SK-N-SH (cell line): ENCODE data around the gene PXMP4. TPM values are rescaled to one million over a fixed set of nuclear protein-coding genes. Genes with fewer than 3 reads are reported as not detected.

Source experiments
- CTCF ChIA-PET: fragments of 300-600, 350-600 bp; formaldehyde crosslinking; extraction: SDS; loops from one replicate; lab custom pipeline; 2021; lab: Yijun Ruan, JAX
- POLR2A ChIA-PET: fragments of 350-600 bp; sonication (Branson Sonifier 250); formaldehyde crosslinking; extraction: SDS; loops from one replicate; lab custom pipeline; 2020; ENCODE audit warnings: antibody characterized with exemption, inconsistent platforms; lab: Yijun Ruan, JAX
- DNase-seq: peaks from one replicate; pipeline ENCODE4 v3.0.0; 2012
- H2AFZ ChIP-seq: fragments of 200-600 bp; sonication (generic); 2 replicates; pipeline ENCODE4 v1.8.1; 2016; ENCODE audit warnings: antibody characterized with exemption, mild to moderate bottlenecking, low read depth
- H3F3A ChIP-seq: fragments of 200-600 bp; sonication (generic); replicated peaks from 2 replicates; pipeline ENCODE3; 2016; ENCODE audit warnings: antibody characterized with exemption, mild to moderate bottlenecking; ENCODE audit not compliant: insufficient read depth
- H3K27ac ChIP-seq, 2 experiments: fragments of 200-500 bp in 1 of 2; fragments of 200-600 bp in 1 of 2; sonication (Bioruptor generic) in 1 of 2; sonication (generic), shearing (Covaris generic) in 1 of 2; 2 replicates each; pipeline versions ENCODE4 v1.5.1 to v1.6.1; 2014 to 2016; ENCODE audit warnings: low read depth in 2 of 2, inconsistent platforms in 1 of 2, low read length in 1 of 2, mild to moderate bottlenecking in 1 of 2, mixed read lengths in 1 of 2
- H3K27me3 ChIP-seq: fragments of 200-600 bp; sonication (generic), shearing (Covaris generic); 2 replicates; pipeline ENCODE4 v1.6.1; 2016; ENCODE audit warnings: mixed run types; ENCODE audit not compliant: insufficient read depth
- H3K36me3 ChIP-seq, 2 experiments: fragments of 200-500 bp in 1 of 2; fragments of 200-600 bp in 1 of 2; sonication (Bioruptor generic) in 1 of 2; sonication (generic) in 1 of 2; replicated peaks in 1 of 2; 2 replicates each; pipeline versions ENCODE3 to v1.5.1; 2014 to 2016; ENCODE audit warnings: low read length in 1 of 2, mild to moderate bottlenecking in 1 of 2; ENCODE audit not compliant: insufficient read depth in 2 of 2, control insufficient read depth in 1 of 2
- H3K4me1 ChIP-seq, 2 experiments: fragments of 200-500 bp in 1 of 2; fragments of 200-600 bp in 1 of 2; sonication (Bioruptor generic) in 1 of 2; sonication (generic), shearing (Covaris generic) in 1 of 2; 2 replicates each; pipeline versions ENCODE4 v1.5.1 to v1.6.1; 2014 to 2016; ENCODE audit warnings: low read depth in 1 of 2, low read length in 1 of 2, mixed run types in 1 of 2; ENCODE audit not compliant: insufficient read depth in 2 of 2, control insufficient read depth in 1 of 2
- H3K4me2 ChIP-seq: fragments of 200-600 bp; sonication (generic), shearing (Covaris generic); 2 replicates; pipeline ENCODE4 v1.6.1; 2017; ENCODE audit warnings: mixed run types
- H3K4me3 ChIP-seq, 2 experiments: fragments of 200-500 bp in 1 of 2; fragments of 200-600 bp in 1 of 2; sonication (Bioruptor generic) in 1 of 2; sonication (generic), shearing (Covaris generic) in 1 of 2; 2 replicates each; pipeline versions ENCODE4 v1.5.1 to v1.8.1; 2014 to 2016; ENCODE audit warnings: low read depth in 2 of 2, inconsistent platforms in 1 of 2, low read length in 1 of 2, mild to moderate bottlenecking in 1 of 2, mixed read lengths in 1 of 2, moderate library complexity in 1 of 2
- H3K79me2 ChIP-seq: fragments of 200-600 bp; sonication (generic); 2 replicates; pipeline ENCODE4 v1.8.1; 2017; ENCODE audit warnings: mild to moderate bottlenecking; ENCODE audit not compliant: insufficient read depth
- H3K9ac ChIP-seq: fragments of 200-600 bp; sonication (generic); 2 replicates; pipeline ENCODE4 v1.6.1; 2017; ENCODE audit warnings: mixed run types
- H3K9me2 ChIP-seq: fragments of 200-600 bp; sonication (generic); 2 replicates; pipeline ENCODE4 v1.6.1; 2017; ENCODE audit warnings: mixed run types
- H3K9me3 ChIP-seq: fragments of 200-600 bp; sonication (generic); 2 replicates; pipeline ENCODE4 v1.6.1; 2017; ENCODE audit warnings: mixed run types, mild to moderate bottlenecking, moderate library complexity
- H4K20me1 ChIP-seq: fragments of 200-600 bp; sonication (generic); 2 replicates; pipeline ENCODE4 v1.6.1; 2017; ENCODE audit warnings: mild to moderate bottlenecking, mixed run types; ENCODE audit not compliant: insufficient read depth
- CHD2 ChIP-seq: fragments of 150-350 bp; IDR thresholded peaks from 2 replicates; pipeline ENCODE4 v1.6.1; 2018; ENCODE audit warnings: low read length; ENCODE audit not compliant: partially characterized antibody
- EP300 ChIP-seq, 2 experiments: IDR thresholded peaks; 2 replicates each; pipeline versions ENCODE4 v1.4.0 to v1.6.1; 2012; ENCODE audit warnings: borderline replicate concordance in 1 of 2, low read depth in 1 of 2, low read length in 1 of 2
- FOSL2 ChIP-seq: IDR thresholded peaks from 2 replicates; pipeline ENCODE4 v1.4.0; 2012; ENCODE audit warnings: low read depth, mild to moderate bottlenecking, moderate library complexity, borderline replicate concordance
- FOXJ3 ChIP-seq: sonication (generic); formaldehyde crosslinking; IDR thresholded peaks from 2 replicates; pipeline ENCODE4 v1.5.1; 2020; ENCODE audit warnings: mild to moderate bottlenecking, missing genetic modification reagents
- FOXM1 ChIP-seq: IDR thresholded peaks from 2 replicates; pipeline ENCODE4 v1.4.0; 2012; ENCODE audit warnings: low read depth, mild to moderate bottlenecking
- IRF3 ChIP-seq: fragments of 150-350 bp; IDR thresholded peaks from 2 replicates; pipeline ENCODE4 v1.6.1; 2016; ENCODE audit warnings: mild to moderate bottlenecking, low read depth, low read length
- JUND ChIP-seq: IDR thresholded peaks from 2 replicates; pipeline ENCODE4 v1.4.0; 2012
- MEF2A ChIP-seq: IDR thresholded peaks from 2 replicates; pipeline ENCODE4 v1.4.0; 2012; ENCODE audit warnings: low read depth, borderline replicate concordance
- MXI1 ChIP-seq: IDR thresholded peaks from 2 replicates; pipeline ENCODE4 v1.6.1; 2012; ENCODE audit warnings: mild to moderate bottlenecking, low read depth, low read length, improper control_type of control experiment
- PBX3 ChIP-seq: IDR thresholded peaks from 2 replicates; pipeline ENCODE4; 2012
- POLR2AphosphoS5 ChIP-seq: IDR thresholded peaks from 2 replicates; pipeline ENCODE4 v1.6.1; 2012; ENCODE audit warnings: low read depth, low read length
- RAD21 ChIP-seq: IDR thresholded peaks from 2 replicates; pipeline ENCODE4 v1.6.1; 2012; ENCODE audit warnings: mild to moderate bottlenecking, low read length
- RFX5 ChIP-seq: IDR thresholded peaks from 2 replicates; pipeline ENCODE4 v1.6.1; 2012; ENCODE audit warnings: mild to moderate bottlenecking, improper control_type of control experiment, low read length
- SIN3A ChIP-seq: IDR thresholded peaks from 2 replicates; pipeline ENCODE4 v1.6.1; 2012; ENCODE audit warnings: low read depth, mild to moderate bottlenecking, low read length, moderate library complexity, borderline replicate concordance
- USF1 ChIP-seq: IDR thresholded peaks from 2 replicates; pipeline ENCODE4 v1.4.0; 2012; ENCODE audit warnings: low read depth, borderline replicate concordance
- YY1 ChIP-seq: IDR thresholded peaks from 2 replicates; pipeline ENCODE4 v1.4.0; 2012; ENCODE audit warnings: low read depth, mild to moderate bottlenecking
- ZBTB33 ChIP-seq: IDR thresholded peaks from 2 replicates; pipeline ENCODE4 v1.4.0; 2012; ENCODE audit warnings: low read depth, borderline replicate concordance
- WGBS: methylation state at CpG from one replicate; pipeline ENCODE4 v1.1.6; 2017; ENCODE audit warnings: low lambda C conversion rate; 5-methylcytosine and 5-hydroxymethylcytosine counted together
- polyA plus RNA-seq, 3 experiments: library from polyadenylated mRNA; depleted of rRNA; stranded (reverse); fragments of >200 nt; gene quantifications; 2 replicates each; pipeline ENCODE4 v1.2.3, GENCODE V29; 2012

PXMP4 gene
- polyA plus RNA-seq, 1 of the 3 experiments (the other 2 are of a cell fraction): 5.6 TPM

- Histone ChIP-seq H3K4me3 (no peak overlapping the region), H3K9me2 (no peaks in the 10 kb centered on the region), H3K27ac (no peak overlapping the region), H4K20me1 (no peaks in the 10 kb centered on the region), H2AFZ (no peak overlapping the region), H3K79me2 (no peaks in the 10 kb centered on the region), H3K4me1 (no peaks in the 10 kb centered on the region), H3K9me3 (no peaks in the 10 kb centered on the region), H3K4me2 (no peak overlapping the region), H3K27me3 (no peaks in the 10 kb centered on the region), H3K9ac (no peak overlapping the region), H3F3A (no peaks in the 10 kb centered on the region), H3K36me3 (peaks cover 8% of the 10 kb centered on the region in 2 experiments)
- DNase-seq: no peak
- 97% methylated on average over 5 of the region's 5 CpGs for WGBS
- ChIA-PET CTCF (interaction anchor here (0.9 to 2.2 kb wide), 4 partner anchors 9 to 376 kb away, joined by 3 to 6 read pairs (median 3); no protein-coding TSS in a partner anchor), POLR2A (no interaction called here)
- no peak for TF ChIP-seq ZBTB33
- TF ChIP-seq FOXM1: no peak
- no peak for TF ChIP-seq EP300 (IDR thresholded peaks at IDR 0.05; ENCODE audit: borderline replicate concordance in 1 of 2, low read depth in 1 of 2, low read length in 1 of 2)
- TF ChIP-seq RAD21: no peak
- no peak for TF ChIP-seq MEF2A
- TF ChIP-seq YY1: no peak
Measured at GRCh38 chr20:33753763-33754162, 33.7 kb upstream of the PXMP4 start.

GRCh38 chr20:33753143-33753542, 33.0 kb upstream of the PXMP4 start:
- POLR2A ChIA-PET: no interaction called here
- CTCF ChIA-PET: interaction anchor here (0.9 to 2.2 kb wide), 4 partner anchors 10 to 377 kb away, joined by 3 to 6 read pairs (median 3); no protein-coding TSS in a partner anchor
- Histone ChIP-seq H3K36me3 (peaks cover 8% of the 10 kb centered on the region in 2 experiments), H3K4me1 (no peaks in the 10 kb centered on the region), H3K9me2 (no peaks in the 10 kb centered on the region), H4K20me1 (no peaks in the 10 kb centered on the region), H3K9ac (no peak overlapping the region), H2AFZ (no peak overlapping the region), H3F3A (no peaks in the 10 kb centered on the region), H3K4me2 (no peak overlapping the region), H3K79me2 (no peaks in the 10 kb centered on the region), H3K9me3 (no peaks in the 10 kb centered on the region), H3K4me3 (no peak overlapping the region), H3K27ac (no peak overlapping the region), H3K27me3 (no peaks in the 10 kb centered on the region)
- 92% methylated on average over 7 of the region's 7 CpGs for WGBS
- no peak for DNase-seq
- TF ChIP-seq IRF3 (no peak), PBX3 (no peak), ZBTB33 (no peak), FOSL2 (no peak), USF1 (no peak), POLR2AphosphoS5 (no peak), SIN3A (no peak), YY1 (no peak), MXI1 (no peak), RFX5 (no peak), FOXJ3 (CRISPR knock-in tag) (no peak), EP300 (IDR thresholded peaks at IDR 0.05; ENCODE audit: borderline replicate concordance in 1 of 2, low read depth in 1 of 2, low read length in 1 of 2) (no peak), CHD2 (no peak), JUND (no peak)
